Inflammatory macrophage treated with lipopolysaccharide for 4 hours (primary cell): ENCODE data around the gene KRTAP20-1.

Source experiments
- DNase-seq: peaks from one replicate; pipeline ENCODE4 v3.0.0-alpha.2; 2020

The KRTAP20-1 gene

DNA sequence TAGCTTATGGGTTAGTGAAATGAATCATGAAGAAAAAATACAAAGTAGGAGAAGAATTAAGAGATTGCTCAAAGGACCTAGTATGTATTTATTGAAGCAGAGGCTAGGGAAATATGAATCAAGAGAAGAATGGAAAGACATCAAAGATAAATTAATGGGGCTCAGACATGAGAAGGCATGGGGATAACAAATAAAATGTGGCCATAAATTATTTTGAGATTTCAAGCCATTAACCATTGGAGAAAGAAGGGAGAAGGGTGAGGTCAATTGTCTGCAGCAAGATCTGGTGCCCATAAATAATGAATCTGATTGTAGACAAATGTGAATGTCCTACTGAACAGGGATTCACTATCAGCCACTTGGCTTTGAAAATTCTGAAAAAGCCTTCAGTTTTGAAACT is 36.7 kb downstream of the KRTAP20-1 start:
- DNase-seq = no peak
